Endothelial cell of umbilical vein (primary cell): ENCODE measurements around the gene SLC47A1.
"Not testable (repeated sequence)": the region's sequence is repeated elsewhere in the genome, so short reads cannot be mapped to it uniquely, and the experiment has no call there.

ENCODE experiments used
- EZH2 ChIP-seq: IDR thresholded peaks from 2 replicates; pipeline ENCODE4 v1.6.1; 2012; ENCODE audit warnings: borderline replicate concordance, low read depth, mild to moderate bottlenecking, moderate library complexity, low read length, inconsistent platforms; ENCODE audit not compliant: severe bottlenecking
- TF ChIP-seq, protein P1 (sequence below), 2 donors: IDR thresholded peaks; 1 replicate in 1 of 2; 2 replicates in 1 of 2; pipeline ENCODE4 v1.5.1; 2011; ENCODE audit warnings: low read length in 2 of 2, mild to moderate bottlenecking in 2 of 2, moderate library complexity in 2 of 2, control low read depth in 1 of 2, inconsistent platforms in 1 of 2, low read depth in 1 of 2; ENCODE audit not compliant: insufficient read depth in 1 of 2; ENCODE audit errors: extremely low read depth in 1 of 2

DNA sequence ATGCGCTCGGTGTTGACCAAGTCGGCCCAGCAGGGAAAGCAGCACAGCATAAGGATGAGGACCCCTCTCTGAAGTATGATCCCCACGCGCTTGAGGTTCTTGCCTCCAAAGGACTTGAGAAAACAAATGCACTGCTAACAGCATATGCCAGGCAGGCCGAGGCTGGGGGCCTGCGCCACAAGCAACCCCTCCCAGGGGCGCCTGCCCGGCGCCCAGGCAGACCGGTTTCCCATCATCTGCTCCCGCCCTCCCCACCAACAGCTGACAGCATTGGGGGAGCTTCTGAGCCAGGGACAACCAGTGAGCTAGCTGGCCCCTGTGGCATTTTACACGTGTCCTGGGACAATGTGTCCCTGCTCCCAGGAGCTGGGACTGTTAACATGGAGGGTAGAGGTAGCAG, 48.5 kb downstream of the SLC47A1 start:
- not testable (repeated sequence) for TF ChIP-seq EZH2
- TF ChIP-seq, protein P1, sequence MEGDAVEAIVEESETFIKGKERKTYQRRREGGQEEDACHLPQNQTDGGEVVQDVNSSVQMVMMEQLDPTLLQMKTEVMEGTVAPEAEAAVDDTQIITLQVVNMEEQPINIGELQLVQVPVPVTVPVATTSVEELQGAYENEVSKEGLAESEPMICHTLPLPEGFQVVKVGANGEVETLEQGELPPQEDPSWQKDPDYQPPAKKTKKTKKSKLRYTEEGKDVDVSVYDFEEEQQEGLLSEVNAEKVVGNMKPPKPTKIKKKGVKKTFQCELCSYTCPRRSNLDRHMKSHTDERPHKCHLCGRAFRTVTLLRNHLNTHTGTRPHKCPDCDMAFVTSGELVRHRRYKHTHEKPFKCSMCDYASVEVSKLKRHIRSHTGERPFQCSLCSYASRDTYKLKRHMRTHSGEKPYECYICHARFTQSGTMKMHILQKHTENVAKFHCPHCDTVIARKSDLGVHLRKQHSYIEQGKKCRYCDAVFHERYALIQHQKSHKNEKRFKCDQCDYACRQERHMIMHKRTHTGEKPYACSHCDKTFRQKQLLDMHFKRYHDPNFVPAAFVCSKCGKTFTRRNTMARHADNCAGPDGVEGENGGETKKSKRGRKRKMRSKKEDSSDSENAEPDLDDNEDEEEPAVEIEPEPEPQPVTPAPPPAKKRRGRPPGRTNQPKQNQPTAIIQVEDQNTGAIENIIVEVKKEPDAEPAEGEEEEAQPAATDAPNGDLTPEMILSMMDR (IDR thresholded peaks at IDR 0.05; ENCODE audit: extremely low read depth in 1 of 2, insufficient read depth in 1 of 2, low read depth in 1 of 2, low read length in 2 of 2), result not testable (repeated sequence)
